ENCODE results near the gene GATAD2A.

Gene GATAD2A

GRCh38 chr19:19464339-19465098, 59.0 kb downstream of the GATAD2A start:
- peak overlapping the region; percentile 99 for H3K27ac ChIP-seq
- no peaks in the 10 kb centered on the region for H3K27me3 ChIP-seq
- no peak for TF ChIP-seq CTCF (IDR thresholded peaks at IDR 0.05)
- peaks cover 19% of the 10 kb centered on the region for H3K36me3 ChIP-seq
- peaks cover 50 to 55% of the 10 kb centered on the region in 2 experiments for H3K4me1 ChIP-seq (ENCODE audit: control insufficient read depth in 1 of 2, insufficient read depth in 1 of 2, low read depth in 1 of 2, low read length in 1 of 2)
- no peaks in the 10 kb centered on the region for H3K9me3 ChIP-seq
- H3K4me3 ChIP-seq (ENCODE audit: low read depth in 1 of 2, low read length in 1 of 2): no peak overlapping the region

- H3K27me3 ChIP-seq: no peaks in the 10 kb centered on the region
- H3K4me1 ChIP-seq (ENCODE audit: control insufficient read depth in 1 of 2, insufficient read depth in 1 of 2, low read depth in 1 of 2, low read length in 1 of 2): peaks cover 49 to 55% of the 10 kb centered on the region in 2 experiments
- no peak overlapping the region for H3K4me3 ChIP-seq (ENCODE audit: low read depth in 1 of 2, low read length in 1 of 2)
- H3K27ac ChIP-seq: peak overlapping the region; percentile 99
- H3K36me3 ChIP-seq: peaks cover 19% of the 10 kb centered on the region
- no peaks in the 10 kb centered on the region for H3K9me3 ChIP-seq
- no peak for TF ChIP-seq CTCF (IDR thresholded peaks at IDR 0.05)
Observed at GRCh38 chr19:19465436-19466070, 60.1 kb downstream of the GATAD2A start.

- Histone ChIP-seq H3K9me3 (no peaks in the 10 kb centered on the region), H3K27me3 (no peaks in the 10 kb centered on the region), H3K4me1 (ENCODE audit: control insufficient read depth in 1 of 2, insufficient read depth in 1 of 2, low read depth in 1 of 2, low read length in 1 of 2) (peaks cover 49 to 55% of the 10 kb centered on the region in 2 experiments), H3K36me3 (peaks cover 19% of the 10 kb centered on the region), H3K4me3 (ENCODE audit: low read depth in 1 of 2, low read length in 1 of 2) (no peak overlapping the region), H3K27ac (peak overlapping the region; percentile 99)
- TF ChIP-seq CTCF (IDR thresholded peaks at IDR 0.05): no peak
Observed at GRCh38 chr19:19466201-19466600, 60.7 kb downstream of the GATAD2A start.

- Histone ChIP-seq H3K36me3 (peaks cover 24% of the 10 kb centered on the region), H3K9me3 (no peaks in the 10 kb centered on the region), H3K27me3 (no peaks in the 10 kb centered on the region), H3K4me3 (ENCODE audit: low read depth in 1 of 2, low read length in 1 of 2) (no peak overlapping the region), H3K27ac (peak overlapping the region; percentile 26), H3K4me1 (ENCODE audit: control insufficient read depth in 1 of 2, insufficient read depth in 1 of 2, low read depth in 1 of 2, low read length in 1 of 2) (peaks cover 36 to 44% of the 10 kb centered on the region in 2 experiments)
- TF ChIP-seq CTCF (IDR thresholded peaks at IDR 0.05): no peak
Observed at GRCh38 chr19:19468424-19469050, 63.1 kb downstream of the GATAD2A start.

- no peaks in the 10 kb centered on the region for H3K27me3 ChIP-seq
- H3K4me1 ChIP-seq (ENCODE audit: control insufficient read depth in 1 of 2, insufficient read depth in 1 of 2, low read depth in 1 of 2, low read length in 1 of 2): peaks cover 33 to 44% of the 10 kb centered on the region in 2 experiments
- peak overlapping the region in 1 of 2 experiments; percentile 33 for H3K4me3 ChIP-seq (ENCODE audit: low read depth in 1 of 2, low read length in 1 of 2)
- no peaks in the 10 kb centered on the region for H3K9me3 ChIP-seq
- peak overlapping the region; percentile 90 for H3K27ac ChIP-seq
- TF ChIP-seq CTCF (IDR thresholded peaks at IDR 0.05): no peak
- peaks cover 24% of the 10 kb centered on the region for H3K36me3 ChIP-seq
Observed at GRCh38 chr19:19470579-19470978, 65.1 kb downstream of the GATAD2A start.

Data from neutrophil (primary cell).